HG03378 (cell line): ENCODE data around the gene RHBDD3.

Experiments
- ATAC-seq: cut with Tn5 transposase; IDR thresholded peaks from one replicate; pipeline ENCODE4 v1.9.1; 2021; ENCODE audit warnings: mild to moderate bottlenecking, moderate library complexity; ENCODE audit not compliant: unreplicated experiment

The RHBDD3 gene

GRCh38 chr22:29269731-29270474, 2.1 kb upstream of the RHBDD3 start:
- ATAC-seq, result no peak

GRCh38 chr22:29269230-29269604, 1.4 kb upstream of the RHBDD3 start:
- no peak for ATAC-seq

- peak; percentile 18 for ATAC-seq
Measured at GRCh38 chr22:29268511-29269229, 889 bp upstream of the RHBDD3 start.

- ATAC-seq, result peak; percentile 15
Measured at GRCh38 chr22:29267462-29267857, 321 bp downstream of the RHBDD3 start.

GRCh38 chr22:29266564-29267461, 968 bp downstream of the RHBDD3 start:
- ATAC-seq, result no peak

GRCh38 chr22:29265929-29266328, 1.9 kb downstream of the RHBDD3 start:
- no peak for ATAC-seq

GRCh38 chr22:29265305-29265704, 2.5 kb downstream of the RHBDD3 start:
- no peak for ATAC-seq

GRCh38 chr22:29263791-29264276, 3.9 kb downstream of the RHBDD3 start:
- ATAC-seq, result no peak

- no peak for ATAC-seq
Measured at GRCh38 chr22:29260601-29261315, 7.0 kb downstream of the RHBDD3 start.

- no peak for ATAC-seq
Measured at GRCh38 chr22:29260031-29260560, 7.7 kb downstream of the RHBDD3 start.

GRCh38 chr22:29259253-29259899, 8.4 kb downstream of the RHBDD3 start:
- ATAC-seq, result no peak

GRCh38 chr22:29258407-29259252, 9.2 kb downstream of the RHBDD3 start:
- no peak for ATAC-seq

- ATAC-seq, result no peak
Measured at GRCh38 chr22:29257751-29258181, 10.0 kb downstream of the RHBDD3 start.

GRCh38 chr22:29256606-29257325, 11.0 kb downstream of the RHBDD3 start:
- ATAC-seq, result no peak

GRCh38 chr22:29255064-29255621, 12.6 kb downstream of the RHBDD3 start:
- no peak for ATAC-seq

GRCh38 chr22:29254286-29254660, 13.5 kb downstream of the RHBDD3 start:
- ATAC-seq, result no peak

GRCh38 chr22:29253561-29254285, 14.1 kb downstream of the RHBDD3 start:
- no peak for ATAC-seq
